ENCODE measurements around the gene RUVBL2.
"Not testable (repeated sequence)": the region's sequence is repeated elsewhere in the genome, so short reads cannot be mapped to it uniquely, and the experiment has no call there.

DNA sequence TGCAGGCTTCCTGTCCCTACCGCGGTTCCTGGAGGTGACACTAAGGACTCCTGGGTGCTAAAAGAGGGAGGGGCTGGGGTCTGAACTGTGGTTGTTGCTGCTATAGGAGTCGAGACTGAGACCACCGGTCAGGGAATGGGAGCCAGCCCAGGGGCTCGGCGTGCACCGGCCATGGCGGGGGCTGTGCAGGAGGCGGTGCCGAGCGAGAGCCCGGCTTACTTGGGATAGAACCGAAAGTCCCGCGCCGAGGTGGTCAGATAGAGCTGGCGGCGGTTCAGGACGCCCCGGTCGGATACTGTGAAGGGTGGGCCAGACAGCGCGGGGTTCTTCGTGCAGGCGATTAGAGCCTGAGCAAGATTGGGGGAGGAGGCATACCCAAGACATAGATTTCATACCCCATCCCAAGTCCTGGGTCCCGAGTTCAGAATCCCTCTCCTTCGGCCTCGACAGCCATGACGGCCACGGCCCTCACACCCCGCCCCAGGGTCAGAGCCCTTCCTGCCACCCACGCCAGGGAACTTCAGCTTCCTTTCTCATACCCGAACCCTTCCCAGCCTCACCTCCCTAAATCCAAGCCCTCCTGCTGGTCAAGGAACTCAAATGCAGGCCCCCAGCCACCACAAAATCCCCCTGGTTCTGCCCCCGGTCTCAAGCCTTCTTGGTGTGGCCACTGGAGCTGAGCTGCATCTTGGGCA lies 63.4 kb downstream of the RUVBL2 start:
- TF ChIP-seq, protein P1, sequence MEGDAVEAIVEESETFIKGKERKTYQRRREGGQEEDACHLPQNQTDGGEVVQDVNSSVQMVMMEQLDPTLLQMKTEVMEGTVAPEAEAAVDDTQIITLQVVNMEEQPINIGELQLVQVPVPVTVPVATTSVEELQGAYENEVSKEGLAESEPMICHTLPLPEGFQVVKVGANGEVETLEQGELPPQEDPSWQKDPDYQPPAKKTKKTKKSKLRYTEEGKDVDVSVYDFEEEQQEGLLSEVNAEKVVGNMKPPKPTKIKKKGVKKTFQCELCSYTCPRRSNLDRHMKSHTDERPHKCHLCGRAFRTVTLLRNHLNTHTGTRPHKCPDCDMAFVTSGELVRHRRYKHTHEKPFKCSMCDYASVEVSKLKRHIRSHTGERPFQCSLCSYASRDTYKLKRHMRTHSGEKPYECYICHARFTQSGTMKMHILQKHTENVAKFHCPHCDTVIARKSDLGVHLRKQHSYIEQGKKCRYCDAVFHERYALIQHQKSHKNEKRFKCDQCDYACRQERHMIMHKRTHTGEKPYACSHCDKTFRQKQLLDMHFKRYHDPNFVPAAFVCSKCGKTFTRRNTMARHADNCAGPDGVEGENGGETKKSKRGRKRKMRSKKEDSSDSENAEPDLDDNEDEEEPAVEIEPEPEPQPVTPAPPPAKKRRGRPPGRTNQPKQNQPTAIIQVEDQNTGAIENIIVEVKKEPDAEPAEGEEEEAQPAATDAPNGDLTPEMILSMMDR (conservative IDR thresholded peaks at IDR 0.05; ENCODE audit: low read depth, low read length) = not testable (repeated sequence)
- not testable (repeated sequence) for TF ChIP-seq EZH2 (IDR thresholded peaks at IDR 0.05; ENCODE audit: borderline replicate concordance, low read depth, low read length, poor library complexity, severe bottlenecking)
